ENCODE measurements around the gene PSMB8.

GRCh38 chr6:32803416-32803815 is 40.4 kb downstream of the PSMB8 start:
- no peak for TF ChIP-seq ZNF792 (tag by site-specific recombination; IDR thresholded peaks at IDR 0.05)
- TF ChIP-seq ZNF132 (tag by site-specific recombination; IDR thresholded peaks at IDR 0.05; ENCODE audit: borderline replicate concordance): no peak
- no peak for TF ChIP-seq ZNF561 (tag by site-specific recombination; IDR thresholded peaks at IDR 0.05; ENCODE audit: borderline replicate concordance)
- no peak for TF ChIP-seq TCF7L2 (IDR thresholded peaks at IDR 0.05; ENCODE audit: borderline replicate concordance, low read depth, low read length)
- TF ChIP-seq ZXDB (tag by site-specific recombination; IDR thresholded peaks at IDR 0.05): no peak
